Sigmoid colon (tissue), 4 donors: ENCODE measurements around the gene CHRM1.

ENCODE experiments used
- POLR2AphosphoS5 ChIP-seq, 4 donors: sonication (generic); formaldehyde crosslinking; IDR thresholded peaks; one replicate each; pipeline ENCODE4 v1.6.1; 2017; ENCODE audit warnings: antibody characterized with exemption in 4 of 4
- TF ChIP-seq, protein P1 (sequence below), 4 experiments: fragments of 450-650 bp in 3 of 4; fragments of 200-600 bp in 1 of 4; IDR thresholded peaks; one replicate each; pipeline ENCODE4 v1.5.1; 2016 to 2019; ENCODE audit warnings: antibody characterized with exemption in 4 of 4, mild to moderate bottlenecking in 3 of 4, moderate library complexity in 2 of 4

DNA sequence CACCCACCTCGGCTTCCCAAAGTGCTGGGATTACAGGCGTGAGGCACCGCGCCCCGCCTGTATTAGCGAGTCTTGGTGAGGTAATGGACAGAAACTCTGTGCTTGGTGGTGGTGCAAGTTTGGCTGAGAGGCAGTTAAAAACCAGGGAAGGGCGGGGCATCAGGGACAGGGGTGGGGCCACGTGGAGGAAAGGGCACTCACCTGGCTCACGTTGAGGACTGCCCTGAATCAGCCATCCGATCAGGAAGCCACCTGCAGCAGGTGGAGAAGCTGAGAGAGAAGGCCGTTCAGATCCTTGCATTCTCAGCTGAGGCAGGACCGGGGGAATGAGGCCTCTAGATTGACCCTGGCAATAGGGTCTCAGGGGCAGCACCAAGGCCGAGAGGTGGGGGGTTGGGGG, 12.1 kb upstream of the CHRM1 start:
- TF ChIP-seq POLR2AphosphoS5 (IDR thresholded peaks at IDR 0.05): no peak
- TF ChIP-seq, protein P1, sequence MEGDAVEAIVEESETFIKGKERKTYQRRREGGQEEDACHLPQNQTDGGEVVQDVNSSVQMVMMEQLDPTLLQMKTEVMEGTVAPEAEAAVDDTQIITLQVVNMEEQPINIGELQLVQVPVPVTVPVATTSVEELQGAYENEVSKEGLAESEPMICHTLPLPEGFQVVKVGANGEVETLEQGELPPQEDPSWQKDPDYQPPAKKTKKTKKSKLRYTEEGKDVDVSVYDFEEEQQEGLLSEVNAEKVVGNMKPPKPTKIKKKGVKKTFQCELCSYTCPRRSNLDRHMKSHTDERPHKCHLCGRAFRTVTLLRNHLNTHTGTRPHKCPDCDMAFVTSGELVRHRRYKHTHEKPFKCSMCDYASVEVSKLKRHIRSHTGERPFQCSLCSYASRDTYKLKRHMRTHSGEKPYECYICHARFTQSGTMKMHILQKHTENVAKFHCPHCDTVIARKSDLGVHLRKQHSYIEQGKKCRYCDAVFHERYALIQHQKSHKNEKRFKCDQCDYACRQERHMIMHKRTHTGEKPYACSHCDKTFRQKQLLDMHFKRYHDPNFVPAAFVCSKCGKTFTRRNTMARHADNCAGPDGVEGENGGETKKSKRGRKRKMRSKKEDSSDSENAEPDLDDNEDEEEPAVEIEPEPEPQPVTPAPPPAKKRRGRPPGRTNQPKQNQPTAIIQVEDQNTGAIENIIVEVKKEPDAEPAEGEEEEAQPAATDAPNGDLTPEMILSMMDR (IDR thresholded peaks at IDR 0.05): no peak
